GM19467 (cell line): ENCODE data around the gene PTPN21.

Experiments
- ATAC-seq: cut with Tn5 transposase; IDR thresholded peaks from one replicate; pipeline ENCODE4 v1.9.1; 2021; ENCODE audit warnings: mild to moderate bottlenecking, moderate library complexity; ENCODE audit not compliant: unreplicated experiment

Gene PTPN21

GRCh38 chr14:88554457-88555286 is at the start of gene PTPN21:
TSS of gene PTPN21 (minus strand) at chr14:88555007. CDS start at chr14:88550417, 4,590 bp downstream.
- no peak for ATAC-seq

GRCh38 chr14:88604212-88604611 is 49.4 kb upstream of the PTPN21 start:
- no peak for ATAC-seq

GRCh38 chr14:88599761-88600439 is 45.1 kb upstream of the PTPN21 start:
- peak; percentile 91 for ATAC-seq

DNA sequence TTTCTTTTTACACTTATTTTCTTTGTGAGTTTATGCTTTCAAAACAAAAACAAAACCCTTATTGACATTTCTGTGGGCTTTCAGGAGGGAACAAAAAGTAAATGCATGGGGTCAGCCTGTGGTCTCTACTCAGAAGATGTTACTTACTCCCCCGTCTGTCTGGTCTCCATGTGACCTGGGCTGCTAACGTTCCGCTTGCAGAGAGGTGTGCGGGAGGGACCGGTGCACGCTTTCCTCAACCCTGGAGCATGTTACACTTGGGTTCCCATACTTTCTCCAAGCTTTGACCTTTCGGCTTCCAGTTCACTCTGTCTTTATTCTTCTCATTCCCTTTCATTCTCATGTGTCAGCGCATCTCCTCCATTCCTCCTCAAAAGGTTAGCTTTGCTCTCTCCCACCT is 44.5 kb upstream of the PTPN21 start:
- peak; percentile 21 for ATAC-seq

GRCh38 chr14:88598097-88598675 is 43.4 kb upstream of the PTPN21 start:
- no peak for ATAC-seq

- ATAC-seq: no peak
Measured at GRCh38 chr14:88597601-88598000, 42.8 kb upstream of the PTPN21 start.

DNA sequence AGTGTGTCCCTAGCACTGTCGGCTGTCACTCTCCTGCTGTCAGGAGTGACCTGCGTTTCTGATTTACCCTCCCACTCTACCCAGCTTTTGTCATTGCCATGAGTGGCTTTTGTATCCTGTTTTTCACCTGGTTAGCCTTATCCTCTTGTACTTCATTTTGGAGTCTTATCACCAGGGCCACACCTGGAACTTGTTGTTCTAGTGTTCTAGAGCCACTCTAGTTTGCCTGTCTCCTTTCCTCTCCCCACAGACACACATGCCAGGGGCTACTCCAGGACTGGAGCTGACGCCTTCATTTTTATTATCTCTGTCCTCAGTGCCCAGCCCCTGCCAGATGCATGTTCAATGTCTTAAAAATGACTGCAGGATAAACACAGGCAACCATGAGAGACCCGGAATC is 42.2 kb upstream of the PTPN21 start:
- ATAC-seq: no peak

- no peak for ATAC-seq
Measured at GRCh38 chr14:88592031-88592430, 37.2 kb upstream of the PTPN21 start.

- no peak for ATAC-seq
Measured at GRCh38 chr14:88590173-88590572, 35.4 kb upstream of the PTPN21 start.

GRCh38 chr14:88588081-88588480 is 33.3 kb upstream of the PTPN21 start:
- no peak for ATAC-seq

DNA sequence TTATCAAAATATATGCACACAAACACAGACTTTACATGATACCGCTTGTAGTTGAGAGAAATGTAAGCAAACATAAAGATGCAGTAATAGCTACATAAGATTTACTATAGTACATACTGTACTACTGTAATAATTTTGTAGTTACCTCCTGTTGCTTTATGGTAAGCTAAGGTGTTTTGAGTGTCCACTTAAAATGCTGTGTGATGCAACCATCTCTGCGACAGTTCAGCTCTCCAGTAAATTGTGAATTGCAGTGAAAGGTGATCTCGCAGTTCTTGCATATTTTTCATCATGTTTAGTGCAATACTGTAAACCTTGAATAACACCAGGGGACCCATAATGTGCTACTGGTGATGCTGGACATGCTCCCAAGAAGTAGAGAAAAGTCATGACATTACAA is 29.6 kb upstream of the PTPN21 start:
- ATAC-seq: no peak

DNA sequence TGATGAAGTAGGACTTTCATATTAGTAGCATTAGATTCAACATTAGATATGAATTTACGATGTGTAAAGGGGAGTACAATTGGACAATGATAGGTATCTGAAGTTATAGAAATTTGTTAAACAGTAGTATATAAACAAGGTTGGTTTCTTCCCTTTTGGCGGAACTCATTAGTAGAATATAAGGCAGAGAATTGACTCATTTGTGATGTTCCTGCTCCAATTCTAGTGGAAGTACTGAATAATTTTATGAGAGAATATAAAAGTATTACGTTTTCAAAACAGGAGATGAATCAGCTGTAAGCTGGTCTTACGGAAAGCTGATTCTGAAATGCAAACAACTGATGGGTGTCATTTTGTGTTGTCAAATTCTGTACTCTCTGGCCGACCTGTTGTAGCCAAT is 21.4 kb upstream of the PTPN21 start:
- no peak for ATAC-seq

DNA sequence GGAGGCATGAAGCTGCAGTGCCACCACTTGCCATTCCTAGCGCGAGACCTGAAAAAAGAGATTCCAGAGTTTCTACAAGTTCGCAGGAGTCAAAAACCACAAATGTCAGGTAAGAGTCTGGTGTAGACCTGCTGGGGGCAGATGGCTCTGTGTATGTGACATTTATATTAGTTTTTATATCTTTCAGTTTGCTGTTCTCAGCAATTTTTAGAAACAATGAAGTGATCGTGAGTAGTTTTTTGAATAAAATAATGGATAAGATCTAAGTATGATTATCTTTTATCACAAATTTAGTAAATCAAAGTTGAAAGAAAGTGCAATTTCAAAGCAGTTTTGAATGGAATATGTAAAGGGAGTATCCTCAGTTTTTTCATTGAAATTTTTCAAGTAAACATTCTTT is 17.3 kb upstream of the PTPN21 start:
- ATAC-seq: no peak

DNA sequence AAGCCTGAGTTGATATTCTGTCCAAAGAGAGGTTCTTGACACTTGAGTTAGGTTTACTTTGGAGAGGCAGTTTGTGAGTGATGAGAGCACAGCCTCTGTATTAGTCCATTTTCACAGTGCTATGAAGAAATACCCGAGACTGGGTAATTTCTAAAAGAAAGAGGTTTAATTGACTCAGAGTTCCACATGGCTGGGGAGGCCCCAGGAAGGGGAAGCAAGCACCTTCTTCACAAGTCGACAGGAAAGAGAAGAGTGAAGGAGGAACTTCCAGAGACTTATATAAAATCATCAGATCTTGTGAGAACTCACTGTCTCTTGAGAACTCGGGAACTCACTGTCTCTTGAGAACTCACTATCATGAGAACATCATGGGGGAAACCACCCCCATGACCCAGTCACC is 13.4 kb upstream of the PTPN21 start:
- no peak for ATAC-seq

DNA sequence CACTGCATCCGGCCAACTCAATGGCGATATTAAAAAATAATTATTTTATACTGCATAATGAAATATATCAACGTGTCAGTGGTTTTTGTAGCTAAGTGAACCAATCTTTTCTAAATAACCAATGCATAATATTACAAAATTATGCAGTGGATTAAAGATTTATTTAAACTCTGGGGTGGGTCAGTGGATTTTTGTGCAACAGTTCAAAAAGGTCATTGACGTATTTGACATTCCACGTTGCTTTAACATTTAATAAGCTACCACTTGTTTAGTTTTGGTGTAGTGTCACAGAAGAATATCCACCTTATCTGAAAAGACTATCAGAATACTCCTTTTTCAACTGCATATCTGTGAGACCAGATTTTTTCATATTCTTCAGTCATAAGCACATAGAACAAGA is 10.6 kb upstream of the PTPN21 start:
- no peak for ATAC-seq

DNA sequence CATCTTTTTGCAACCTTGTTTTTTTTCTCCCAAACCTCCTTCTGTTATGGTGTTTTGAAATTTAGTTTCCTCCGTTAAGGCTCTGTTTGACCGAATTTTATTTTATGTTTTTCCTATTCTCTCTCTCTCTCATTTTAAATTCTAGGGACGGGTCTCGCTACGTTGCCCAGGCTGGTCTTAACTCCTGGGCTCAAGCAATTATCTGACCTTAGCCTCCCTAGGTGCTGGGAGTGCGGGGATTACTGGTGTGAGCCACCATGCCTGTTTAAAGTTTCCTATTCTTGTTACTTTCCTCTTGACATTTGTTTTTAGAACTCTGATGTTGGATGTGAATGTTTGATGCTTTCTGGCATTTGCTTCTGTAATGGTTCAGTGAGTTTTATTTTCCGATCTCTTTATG is 9.0 kb upstream of the PTPN21 start:
- no peak for ATAC-seq

- ATAC-seq: peak; percentile 93
Measured at GRCh38 chr14:88562831-88563686, 8.3 kb upstream of the PTPN21 start, which contains the start of gene ZC3H14. TSS of gene ZC3H14 (plus strand) at chr14:88563037. CDS start at chr14:88563134, 97 bp downstream.

DNA sequence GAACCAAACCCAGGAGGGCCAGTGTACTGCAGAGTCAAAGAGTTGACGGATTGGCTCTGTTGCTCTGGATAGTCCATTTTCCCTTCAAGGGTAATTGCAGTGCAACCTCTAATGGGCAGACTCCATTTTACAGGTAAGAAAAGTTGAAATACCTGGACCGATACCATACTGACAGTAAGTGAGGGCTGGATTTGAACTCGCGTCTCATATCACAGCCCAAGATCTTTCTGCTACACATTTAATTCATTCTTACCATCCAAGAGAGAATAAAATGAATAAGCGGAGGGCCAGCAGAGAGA is 7.7 kb upstream of the PTPN21 start:
- ATAC-seq: no peak

DNA sequence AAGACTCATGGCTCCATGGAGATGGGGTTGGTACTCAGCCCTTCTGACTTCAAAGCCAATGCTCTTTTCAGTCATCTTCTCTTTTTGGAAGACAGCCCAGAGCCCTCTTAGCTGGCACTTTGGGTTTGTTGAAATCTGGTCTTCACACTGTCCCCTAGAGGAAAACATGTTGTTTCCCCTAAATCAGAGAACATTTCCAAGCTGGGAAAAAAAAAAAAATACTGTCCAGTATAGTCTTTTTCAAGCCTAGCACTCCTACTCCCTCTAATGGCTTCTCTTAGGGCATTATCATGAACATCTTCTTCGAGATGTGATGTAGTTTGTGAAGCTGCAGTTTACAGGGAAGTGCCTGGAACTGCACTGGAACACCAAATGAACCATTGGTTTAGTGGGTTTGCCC is 5.0 kb upstream of the PTPN21 start:
- ATAC-seq: no peak

GRCh38 chr14:88556581-88556980 is 1.8 kb upstream of the PTPN21 start:
- no peak for ATAC-seq

DNA sequence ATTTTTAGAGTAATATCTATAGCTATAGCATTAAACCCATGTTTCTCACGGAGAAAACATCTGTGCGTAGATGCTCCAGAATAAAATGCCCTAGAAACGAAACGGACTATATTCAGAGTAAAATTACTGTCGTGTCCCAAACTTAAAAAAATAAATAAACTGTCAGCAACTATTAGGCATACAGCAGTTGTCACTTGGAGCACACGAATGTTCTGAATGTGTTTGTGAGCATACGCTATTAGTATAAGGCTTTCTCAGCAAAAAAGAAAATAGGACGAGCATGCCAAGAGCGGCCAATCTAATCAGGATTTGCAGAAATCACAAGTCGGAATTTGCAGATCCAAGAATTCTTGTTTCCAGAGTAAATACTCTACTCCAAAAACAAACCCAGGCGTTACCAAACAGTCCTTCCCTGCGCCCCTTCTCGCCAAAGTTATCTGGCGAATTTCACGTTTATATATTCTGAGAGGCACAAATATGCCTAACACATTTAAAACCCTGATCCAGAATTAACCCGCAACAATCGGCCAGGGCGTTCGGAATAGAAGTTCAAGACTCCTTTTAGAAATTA is 836 bp downstream of the PTPN21 start:
- no peak for ATAC-seq
